ENCODE results near the gene TFDP1. TPM values are rescaled to one million over a fixed set of nuclear protein-coding genes. Genes with fewer than 3 reads are reported as not detected.

Gene TFDP1
- total and polyA plus RNA-seq, 8 donors = 10.3 to 24.7 (median 17.9) TPM

DNA sequence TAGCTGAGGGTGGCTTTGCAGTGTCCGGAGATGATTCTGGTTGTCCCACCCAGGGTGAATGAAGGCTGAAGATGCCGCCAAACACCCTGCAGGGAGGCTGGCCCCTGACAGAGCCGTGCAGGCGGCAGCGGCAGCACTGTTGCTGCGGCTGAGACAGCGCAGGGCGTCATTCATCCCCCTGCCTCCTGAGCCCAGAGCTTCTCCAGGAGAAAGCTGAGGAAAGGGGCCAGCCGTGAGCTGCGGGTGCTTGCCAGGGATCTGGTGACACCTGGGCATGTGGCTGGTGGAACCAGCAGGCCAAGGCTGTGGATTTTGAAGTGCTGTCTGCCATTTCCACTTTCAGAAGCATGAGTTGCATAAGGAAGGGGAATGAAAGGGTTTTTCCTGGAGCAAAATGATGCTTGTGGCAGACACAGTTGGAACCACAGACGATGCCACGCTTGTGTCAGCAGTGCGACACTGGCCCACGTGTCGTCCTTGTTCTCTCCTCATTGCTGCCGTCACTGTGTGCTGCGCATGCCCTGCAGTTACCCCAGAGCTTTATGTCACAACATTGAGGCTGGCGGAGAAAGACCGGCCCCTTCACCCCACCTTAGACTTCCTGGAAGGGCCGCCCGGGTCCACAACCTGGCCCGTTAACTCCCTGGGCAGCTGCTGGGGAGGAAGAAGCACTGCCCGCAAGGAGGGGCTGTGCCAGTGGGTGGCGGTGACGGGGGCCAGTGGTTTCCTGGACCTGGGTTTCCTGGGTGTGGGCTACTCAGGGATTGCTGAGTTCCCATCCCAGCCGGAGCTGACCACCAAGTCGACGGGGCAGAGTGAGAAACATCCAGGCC is 22.7 kb downstream of the TFDP1 start:
- DNase-seq (peak in 1 of 6 donors; percentile 34), FAIRE-seq (no peak), ATAC-seq (peak in 2 of 4 donors; percentile 36 to 42)
- H3K27me3 ChIP-seq = no peaks in the 10 kb centered on the region
- no peaks in the 10 kb centered on the region for H3K4me1 ChIP-seq
- TF ChIP-seq CTCF (IDR thresholded peaks at IDR 0.05) = no peak
- no peaks in the 10 kb centered on the region for H3K9me3 ChIP-seq
- intact Hi-C loops (cut with DNase I) = no loop called here
- no peak overlapping the region for H3K4me3 ChIP-seq
- WGBS, 2 donors = 90 to 91% methylated on average over 28 of the region's 28 CpGs
- no peak overlapping the region for H3K27ac ChIP-seq
- no peaks in the 10 kb centered on the region for H3K36me3 ChIP-seq

DNA sequence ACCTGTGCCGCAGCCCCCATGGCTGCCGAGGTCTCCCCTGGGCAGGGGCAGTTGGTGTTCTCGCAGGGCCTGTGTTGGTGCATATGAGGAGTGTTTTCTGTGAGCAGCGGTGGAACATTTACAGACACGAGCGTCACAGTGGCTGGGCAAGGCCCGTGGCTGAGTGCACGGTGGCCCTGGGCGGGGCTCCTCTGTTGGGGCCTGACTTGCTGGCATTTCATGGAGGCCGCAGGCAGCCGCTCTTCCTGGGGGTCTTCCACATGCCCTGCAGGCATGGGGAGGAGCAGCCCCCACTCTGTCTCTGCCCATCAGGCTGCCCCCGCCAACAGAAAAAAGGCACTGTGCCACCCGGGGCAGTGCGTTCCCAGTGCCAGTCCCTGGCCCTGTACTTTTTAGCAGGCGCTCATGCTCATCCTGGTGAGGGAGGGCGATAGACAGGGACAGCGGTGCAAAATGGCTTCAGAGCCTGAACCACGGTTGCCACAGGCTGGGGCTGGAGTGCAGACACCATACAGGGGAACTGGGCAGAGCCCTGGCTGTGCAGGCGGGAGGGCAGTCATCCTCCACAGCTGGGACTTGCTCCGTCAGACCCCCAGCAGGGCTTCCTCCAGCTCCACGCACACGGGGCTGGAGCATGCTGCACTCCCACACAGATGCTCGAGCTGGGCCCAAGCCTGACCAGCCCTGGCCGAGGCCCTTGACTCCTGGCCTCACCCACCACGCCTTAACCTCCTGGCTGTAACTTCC is 23.5 kb downstream of the TFDP1 start:
- H3K27ac ChIP-seq = no peak overlapping the region
- ATAC-seq = peak in 1 of 4 donors; percentile 14
- peak in 1 of 6 donors; percentile 46 for DNase-seq
- no peaks in the 10 kb centered on the region for H3K4me1 ChIP-seq
- no peaks in the 10 kb centered on the region for H3K36me3 ChIP-seq
- intact Hi-C loops (cut with DNase I) = no loop called here
- TF ChIP-seq CTCF (IDR thresholded peaks at IDR 0.05) = no peak
- H3K9me3 ChIP-seq = no peaks in the 10 kb centered on the region
- no peak overlapping the region for H3K4me3 ChIP-seq
- no peaks in the 10 kb centered on the region for H3K27me3 ChIP-seq
- 89 to 90% methylated on average over 24 to 25 of the region's 25 CpGs for WGBS, 2 donors
- FAIRE-seq = no peak

DNA sequence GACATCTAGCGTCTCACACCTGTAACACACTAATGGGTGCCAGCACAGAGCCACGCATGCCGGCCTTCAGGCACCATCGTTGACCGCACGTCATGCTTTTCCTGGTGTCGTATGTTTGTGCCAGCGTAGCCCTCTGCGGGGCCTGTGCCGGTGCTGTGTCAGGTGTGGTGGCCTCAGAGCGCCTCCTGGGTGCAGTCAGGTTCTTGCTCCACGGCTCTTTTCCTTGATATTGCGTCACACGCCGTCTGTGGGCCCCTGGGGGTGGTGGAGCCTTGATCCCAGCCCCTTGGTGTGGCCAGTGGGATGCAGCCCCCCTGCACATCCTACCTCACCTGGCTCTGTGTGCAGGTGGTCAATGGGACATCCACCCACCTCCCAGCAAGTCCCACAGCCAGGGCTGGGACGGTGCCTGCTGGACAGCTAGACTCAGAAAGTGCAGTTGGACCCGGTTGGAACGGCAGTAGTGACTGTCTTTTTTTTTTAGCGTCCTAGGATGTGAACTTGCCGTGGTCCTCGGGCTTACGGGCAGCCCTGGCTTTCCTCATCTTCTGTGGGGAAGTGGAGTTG is 24.5 kb downstream of the TFDP1 start:
- 91 to 96% methylated on average over 22 of the region's 22 CpGs for WGBS, 2 donors
- no peak for TF ChIP-seq CTCF (IDR thresholded peaks at IDR 0.05)
- Histone ChIP-seq H3K27me3 (no peaks in the 10 kb centered on the region), H3K4me1 (no peaks in the 10 kb centered on the region), H3K27ac (no peak overlapping the region), H3K9me3 (no peaks in the 10 kb centered on the region), H3K4me3 (no peak overlapping the region), H3K36me3 (no peaks in the 10 kb centered on the region)
- FAIRE-seq (no peak), ATAC-seq (no peak), DNase-seq (peak in 1 of 6 donors; percentile 55)
- intact Hi-C loops (cut with DNase I) = no loop called here

GRCh38 chr13:113609616-113610015 is 25.1 kb downstream of the TFDP1 start:
- no peaks in the 10 kb centered on the region for H3K36me3 ChIP-seq
- intact Hi-C loops (cut with DNase I) = no loop called here
- FAIRE-seq (no peak), ATAC-seq (no peak), DNase-seq (peak in 1 of 6 donors; percentile 41)
- no peak overlapping the region for H3K27ac ChIP-seq
- 95 to 97% methylated on average over 13 of the region's 13 CpGs for WGBS, 2 donors
- H3K9me3 ChIP-seq = no peaks in the 10 kb centered on the region
- H3K27me3 ChIP-seq = no peaks in the 10 kb centered on the region
- no peak overlapping the region for H3K4me3 ChIP-seq
- H3K4me1 ChIP-seq = no peaks in the 10 kb centered on the region
- no peak for TF ChIP-seq CTCF (IDR thresholded peaks at IDR 0.05)
